Caki2 (cell line): ENCODE results near the gene NUB1. TPM values are rescaled to one million over a fixed set of nuclear protein-coding genes. Genes with fewer than 3 reads are reported as not detected.

Experiments
- DNase-seq: peaks from one replicate; pipeline ENCODE4 v3.0.0-alpha.2; 2015; ENCODE audit warnings: low read depth
- in situ Hi-C: cut with HindIII; loops from 2 replicates; pipeline ENCODE4 v1.10.0; 2016; ENCODE audit warnings: low sequenced_read_pairs, low pct_unique_long_range_greater_than_20kb, mixed read lengths
- total RNA-seq: library from RNA; depleted of rRNA; stranded (reverse); fragments of >200 nt; shearing (Covaris generic); gene quantifications from 2 replicates; pipeline ENCODE4 v1.2.3, GENCODE V29; 2014; ENCODE audit warnings: low replicate concordance; rRNA removed

NUB1 gene
- total RNA-seq, 1 experiment from 2014 or later, result 34.6 TPM

- in situ Hi-C loops, result no loop called here
These were observed 84.2 kb downstream of the NUB1 start for GRCh38 chr7:151425670-151426440.

GRCh38 chr7:151426441-151426903, 84.9 kb downstream of the NUB1 start:
- DNase-seq, result peak; percentile 40
- in situ Hi-C loops, result no loop called here

More at GRCh38 chr7:151425670-151426440, 84.2 kb downstream of the NUB1 start:
- no peak for DNase-seq

GRCh38 chr7:151426904-151427704, 85.5 kb downstream of the NUB1 start:
- DNase-seq, result no peak
- in situ Hi-C loops, result no loop called here

- no peak for DNase-seq
- in situ Hi-C loops, result no loop called here
These were observed 86.2 kb downstream of the NUB1 start for GRCh38 chr7:151427705-151428377.

Other genes with a start within 250 kb of the NUB1 start
- not detected in 2 replicates for gene GBX1, start 174.1 kb upstream of the NUB1 start, total RNA-seq
- gene ASB10, start 154.6 kb upstream of the NUB1 start, total RNA-seq, result not detected in 2 replicates
- not detected in 2 replicates for gene H2BK1, start 131.3 kb upstream of the NUB1 start, total RNA-seq
- gene ABCF2, start 114.6 kb upstream of the NUB1 start, total RNA-seq, result 36.8 and 47.9 TPM in 2 replicates
- gene CHPF2, start 109.3 kb upstream of the NUB1 start, total RNA-seq, result 27.5 and 38.2 TPM in 2 replicates
- 12.4 and 13.1 TPM in 2 replicates for gene SMARCD3, start 93.1 kb upstream of the NUB1 start, total RNA-seq
- gene WDR86, start 68.2 kb downstream of the NUB1 start, total RNA-seq, result not detected in 2 replicates
- gene CRYGN, start 98.3 kb downstream of the NUB1 start, total RNA-seq, result not detected in 2 replicates
- gene RHEB, start 178.1 kb downstream of the NUB1 start, total RNA-seq, result 133 and 154 TPM in 2 replicates